GM12892 (cell line): ENCODE measurements around the gene MME.
A peak's percentile ranks its signal among the peaks of the same experiment; 100 is the strongest.

Experiments
- DNase-seq: peaks from one replicate; pipeline ENCODE4 v3.0.0; 2011; ENCODE audit not compliant: insufficient read length
- FAIRE-seq: peaks from 2 replicates; lab custom pipeline; 2011; peaks lifted over from hg19 to GRCh38; lab: Jason Lieb, UNC
- POLR2A ChIP-seq: IDR thresholded peaks from 2 replicates; pipeline ENCODE4 v1.6.1; 2011; ENCODE audit warnings: low read depth, low read length, control low read depth
- POLR2AphosphoS5 ChIP-seq: IDR thresholded peaks from 2 replicates; pipeline ENCODE4 v1.6.1; 2011; ENCODE audit warnings: low read depth, low read length, control low read depth
- TAF1 ChIP-seq: IDR thresholded peaks from 2 replicates; pipeline ENCODE4 v1.6.1; 2011; ENCODE audit warnings: low read depth, mild to moderate bottlenecking, control low read depth, low read length, borderline replicate concordance

The MME gene

GRCh38 chr3:155182467-155182866, 102.3 kb downstream of the MME start:
- FAIRE-seq, result no peak
- TF ChIP-seq TAF1 (no peak), POLR2AphosphoS5 (no peak), POLR2A (no peak)

DNA sequence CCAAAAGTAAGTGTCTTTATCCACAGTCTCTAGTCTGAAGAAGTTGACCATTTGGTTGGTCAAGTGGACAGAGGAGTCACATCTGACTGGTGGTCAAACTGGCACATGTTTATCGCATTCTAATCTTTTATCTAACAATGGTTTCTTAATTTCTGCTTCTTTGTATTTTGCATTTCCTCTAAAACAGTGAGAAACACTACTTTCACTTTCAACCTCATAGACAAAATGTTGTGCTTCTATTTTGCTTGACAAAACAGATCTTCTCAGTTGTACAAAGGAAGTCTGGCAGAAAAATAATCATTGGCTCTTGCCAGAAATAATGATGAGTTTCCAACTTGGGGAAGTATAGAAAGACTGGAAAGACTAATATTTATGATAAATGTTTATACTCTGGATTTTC, 103.9 kb downstream of the MME start:
- TF ChIP-seq TAF1 (no peak), POLR2AphosphoS5 (no peak), POLR2A (no peak)
- peak; percentile 5 for FAIRE-seq
- DNase-seq, result no peak

More at GRCh38 chr3:155182467-155182866, 102.3 kb downstream of the MME start:
- no peak for DNase-seq

DNA sequence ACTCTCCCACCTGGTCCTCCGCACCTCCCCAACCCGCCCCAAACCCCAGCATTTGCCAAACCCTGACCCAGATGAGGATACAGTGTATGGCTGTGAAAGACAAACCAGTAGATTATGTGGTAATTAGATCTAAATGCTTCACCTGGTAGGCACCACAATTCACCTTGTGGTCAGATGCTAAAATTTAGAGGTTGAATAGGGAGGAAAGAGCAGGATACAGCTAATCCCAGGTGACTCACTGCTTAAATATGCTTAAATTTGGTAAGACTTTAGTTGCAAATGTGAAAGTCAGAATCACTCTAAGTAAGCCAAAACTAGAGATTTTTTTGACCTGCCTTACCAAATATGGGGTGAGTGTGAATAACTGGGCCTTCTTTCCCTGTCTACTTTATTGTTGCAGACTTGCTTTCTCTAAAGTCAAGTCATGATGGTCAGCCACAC, 105.5 kb downstream of the MME start:
- DNase-seq, result no peak
- no peak for FAIRE-seq
- TF ChIP-seq TAF1 (no peak), POLR2AphosphoS5 (no peak), POLR2A (no peak)

DNA sequence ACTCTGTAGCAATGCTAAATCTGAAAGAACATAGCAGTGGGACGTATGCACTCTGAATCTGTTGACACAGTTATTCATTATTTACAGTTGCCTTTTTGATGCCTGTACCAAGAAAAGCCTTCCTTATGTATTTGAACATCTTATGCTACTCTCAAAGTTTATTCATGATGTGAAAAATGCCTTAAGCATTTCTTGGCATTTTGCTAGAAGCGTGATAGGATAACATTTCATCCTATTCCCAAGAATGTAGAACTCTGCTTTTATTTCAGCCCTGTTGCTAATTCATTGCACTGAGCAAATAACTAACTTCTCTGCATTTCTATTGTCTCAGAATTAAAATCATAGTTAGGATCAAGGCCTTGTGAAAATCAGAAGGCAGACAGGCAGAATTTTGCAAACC, 107.9 kb downstream of the MME start:
- DNase-seq (no peak), FAIRE-seq (no peak)
- no peak for TF ChIP-seq TAF1
- no peak for TF ChIP-seq POLR2AphosphoS5
- no peak for TF ChIP-seq POLR2A

DNA sequence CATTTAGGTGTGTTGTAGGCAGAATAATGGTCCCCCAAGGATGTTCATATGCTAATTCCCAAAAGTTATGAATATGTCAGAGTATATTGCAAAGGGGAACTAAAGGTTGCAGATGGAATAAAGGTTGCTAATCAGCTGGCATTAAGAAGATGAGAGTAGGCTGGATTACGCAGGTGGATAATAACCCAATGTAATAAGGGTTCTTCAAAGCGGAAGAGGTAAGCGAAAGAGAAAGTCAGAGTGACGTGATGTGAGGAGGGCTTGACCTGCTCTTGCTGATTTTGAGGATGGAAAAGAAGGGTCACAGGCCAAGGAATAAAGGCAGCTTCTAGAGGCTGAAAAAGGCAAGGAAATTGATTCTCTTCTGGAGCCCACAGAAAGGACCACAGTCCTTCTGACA, 109.4 kb downstream of the MME start:
- no peak for TF ChIP-seq TAF1
- TF ChIP-seq POLR2AphosphoS5, result no peak
- TF ChIP-seq POLR2A, result no peak
- FAIRE-seq (no peak), DNase-seq (no peak)

- TF ChIP-seq POLR2AphosphoS5 (no peak), TAF1 (no peak), POLR2A (no peak)
- FAIRE-seq, result no peak
- no peak for DNase-seq
Observed at GRCh38 chr3:155190691-155191090, 110.6 kb downstream of the MME start.

DNA sequence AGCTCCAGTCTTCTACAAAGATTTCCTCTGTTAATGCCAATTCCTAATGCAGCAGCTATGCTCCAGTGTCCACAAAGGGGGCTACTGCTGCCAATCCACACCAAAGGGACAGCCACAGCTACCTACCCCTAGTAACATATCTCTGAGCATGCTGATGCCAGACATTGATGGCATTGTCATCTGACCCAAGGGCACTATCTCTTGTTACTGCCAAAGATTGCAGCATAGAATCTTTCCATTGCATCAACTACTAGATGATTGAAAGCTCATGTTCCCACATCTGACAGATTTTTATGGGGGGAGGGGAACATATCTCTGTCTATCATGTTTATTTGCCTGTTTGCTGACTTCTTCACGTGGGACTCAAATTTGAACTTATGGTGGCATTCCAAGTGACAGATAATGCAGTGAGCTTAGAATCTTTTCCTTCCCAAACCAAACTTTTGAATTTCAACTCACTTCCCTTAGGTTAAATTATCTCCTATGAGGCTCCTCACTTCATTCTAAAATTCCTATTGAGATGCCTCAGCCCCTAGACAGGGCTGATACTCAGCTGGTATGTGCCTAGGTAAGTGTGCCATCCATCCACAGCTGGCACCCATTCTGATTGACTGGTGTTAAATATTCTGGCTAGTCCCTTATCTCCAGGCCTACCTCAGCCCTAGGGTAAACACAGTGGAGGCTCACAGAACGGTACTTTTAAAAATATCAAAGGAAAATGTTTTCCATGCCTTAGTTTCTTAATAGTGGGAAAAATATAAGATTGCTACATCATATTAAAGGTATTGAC, 113.0 kb downstream of the MME start:
- DNase-seq, result no peak
- no peak for FAIRE-seq
- TF ChIP-seq POLR2AphosphoS5 (no peak), TAF1 (no peak), POLR2A (no peak)

DNA sequence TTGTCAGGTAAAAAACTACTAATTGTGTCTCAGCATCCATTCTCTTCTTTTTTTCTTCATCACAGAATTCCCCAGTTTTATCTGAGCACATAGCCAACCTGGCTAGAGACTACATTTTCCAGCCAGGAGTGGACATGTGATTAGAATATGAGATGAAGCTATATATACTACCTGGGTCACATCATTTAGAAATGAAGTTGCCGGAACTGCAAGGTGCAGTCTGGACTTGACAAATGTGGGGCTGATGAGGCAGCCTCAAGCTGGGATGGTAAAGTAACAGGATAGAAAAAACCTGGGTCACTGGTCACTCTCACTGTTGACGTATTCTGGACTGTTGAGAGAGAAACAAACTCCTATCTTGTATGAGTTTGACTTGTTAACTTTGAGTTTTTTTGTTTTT, 113.7 kb downstream of the MME start:
- FAIRE-seq (no peak), DNase-seq (no peak)
- TF ChIP-seq POLR2A, result no peak

DNA sequence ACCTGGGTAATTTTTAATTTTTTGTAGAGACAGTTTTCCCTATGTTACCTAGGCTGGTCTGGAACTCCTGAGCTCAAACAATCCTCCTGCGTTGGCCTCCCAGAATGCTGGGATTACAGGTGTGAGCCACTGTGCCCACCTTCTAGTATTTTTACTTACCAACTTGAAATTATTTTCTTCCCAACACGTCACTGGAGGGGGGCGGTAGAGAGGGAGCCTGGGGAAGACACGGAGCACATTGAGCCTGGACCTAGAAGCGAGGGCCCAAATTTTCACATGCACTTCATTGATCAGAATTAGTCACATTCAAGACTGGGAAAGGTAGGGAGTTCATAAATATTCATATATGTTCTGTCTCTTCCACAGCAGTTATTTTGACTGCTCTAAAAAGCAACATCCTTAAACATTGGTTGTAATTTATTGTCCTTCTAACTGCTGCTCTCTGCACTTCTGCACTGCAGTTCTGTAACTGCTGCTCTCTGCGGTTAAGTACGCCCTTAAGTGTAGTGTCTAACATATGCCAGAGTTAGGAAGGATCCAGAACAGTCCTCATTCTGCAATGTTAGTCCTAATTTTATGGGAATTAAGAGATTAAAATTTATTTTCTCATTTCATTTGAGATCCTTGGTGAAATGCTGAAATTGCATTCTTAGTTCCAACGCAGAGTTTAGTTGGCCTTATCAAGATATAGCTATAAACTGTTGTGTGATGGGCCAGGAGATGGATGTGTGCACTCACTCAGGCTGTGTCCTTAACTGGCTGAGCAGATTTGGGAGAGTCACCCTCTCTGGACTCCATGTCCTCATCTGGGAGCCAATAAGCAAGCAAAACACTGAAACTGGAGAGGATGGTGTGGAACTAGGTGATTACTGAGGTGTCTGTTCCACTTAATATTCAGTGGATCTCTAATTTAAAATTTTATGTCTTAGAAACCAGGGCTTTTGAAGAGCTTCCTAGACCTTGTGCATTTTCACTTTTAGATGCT, 115.1 kb downstream of the MME start:
- FAIRE-seq (no peak), DNase-seq (no peak)
- TF ChIP-seq POLR2A (no peak), TAF1 (no peak), POLR2AphosphoS5 (no peak)

DNA sequence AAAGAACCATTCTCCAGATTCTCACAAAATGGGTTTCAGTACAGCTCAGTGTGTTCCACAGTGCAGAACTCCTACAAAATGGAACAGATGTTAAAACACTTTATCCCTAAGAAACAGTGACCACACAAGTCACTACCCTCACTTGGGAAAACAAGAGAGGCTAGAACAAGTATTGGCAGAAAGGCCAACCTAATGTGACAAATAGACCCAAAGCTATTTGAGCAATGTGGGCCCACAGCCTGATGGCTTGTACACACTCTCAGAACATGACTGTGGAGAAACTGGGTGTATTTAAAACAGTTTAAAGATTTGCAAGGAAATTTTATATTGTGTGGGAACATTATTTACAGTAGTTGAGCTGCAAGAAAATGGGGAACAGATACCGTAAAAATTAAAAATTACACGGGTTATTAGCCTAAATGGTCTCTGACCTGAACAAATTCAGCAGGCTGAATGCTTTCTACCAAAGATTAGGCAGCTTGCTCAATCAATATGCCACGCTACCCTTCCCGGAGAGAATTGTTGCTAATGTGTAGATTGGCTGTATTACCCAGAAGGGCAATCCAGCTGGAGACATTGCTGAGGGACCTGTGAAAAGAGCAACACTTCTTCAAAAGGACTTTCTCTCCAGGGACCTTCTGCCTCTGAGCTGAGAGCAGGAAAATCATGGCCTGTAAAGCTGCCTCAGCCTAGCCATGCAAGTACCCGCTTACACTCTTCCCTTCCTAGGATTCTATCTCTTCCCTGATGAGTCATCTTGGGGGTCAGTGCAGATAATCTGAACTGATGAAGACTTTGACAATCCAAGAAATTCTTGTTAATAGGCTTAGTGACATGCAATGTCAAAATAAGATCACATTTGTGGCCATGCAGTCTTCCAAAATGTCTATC, 116.3 kb downstream of the MME start:
- DNase-seq, result no peak
- TF ChIP-seq POLR2AphosphoS5, result no peak
- TF ChIP-seq TAF1, result no peak
- TF ChIP-seq POLR2A, result no peak
- no peak for FAIRE-seq

GRCh38 chr3:155197786-155198185, 117.7 kb downstream of the MME start:
- FAIRE-seq, result no peak
- TF ChIP-seq TAF1 (no peak), POLR2AphosphoS5 (no peak), POLR2A (no peak)
- no peak for DNase-seq

DNA sequence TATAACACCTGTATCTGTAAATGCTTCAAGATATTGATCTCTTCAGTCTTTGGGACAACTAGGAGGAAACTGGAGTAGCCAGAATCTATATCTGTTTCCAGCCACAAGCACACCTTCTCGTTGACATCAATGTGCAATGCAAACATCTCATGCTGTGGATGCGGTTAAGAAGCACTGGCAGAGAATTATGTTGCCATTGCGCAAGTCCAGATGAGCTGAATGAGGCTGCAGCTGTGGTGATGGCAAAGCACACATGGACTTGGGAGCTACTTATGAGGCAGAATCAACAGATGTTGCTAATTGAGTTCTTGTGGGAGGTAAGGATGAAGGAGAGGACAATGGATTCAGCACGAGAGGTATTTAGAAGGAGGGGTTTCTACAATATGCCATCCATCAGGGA, 122.5 kb downstream of the MME start:
- no peak for DNase-seq
- no peak for FAIRE-seq
- TF ChIP-seq POLR2A (no peak), TAF1 (no peak), POLR2AphosphoS5 (no peak)
